GM13976 (cell line): ENCODE measurements around the gene RPL37A.

ENCODE experiments used
- DNase-seq: peaks from one replicate; pipeline ENCODE4 v3.0.0; 2012; ENCODE audit warnings: low spot score
- in situ Hi-C: fragments of 300-500 bp; cut with MboI; formaldehyde crosslinking; loops from one replicate; pipeline ENCODE4 v1.12.0; 2022; ENCODE audit warnings: low sequenced_read_pairs, mixed read lengths, inconsistent platforms; ENCODE audit not compliant: unreplicated experiment
- TF ChIP-seq, protein P1 (sequence below): IDR thresholded peaks from 2 replicates; pipeline ENCODE4 v1.5.1; 2012; ENCODE audit warnings: borderline replicate concordance, mild to moderate bottlenecking; ENCODE audit not compliant: insufficient read depth; ENCODE audit errors: extremely low read depth, missing control alignments, control extremely low read depth

Gene RPL37A

DNA sequence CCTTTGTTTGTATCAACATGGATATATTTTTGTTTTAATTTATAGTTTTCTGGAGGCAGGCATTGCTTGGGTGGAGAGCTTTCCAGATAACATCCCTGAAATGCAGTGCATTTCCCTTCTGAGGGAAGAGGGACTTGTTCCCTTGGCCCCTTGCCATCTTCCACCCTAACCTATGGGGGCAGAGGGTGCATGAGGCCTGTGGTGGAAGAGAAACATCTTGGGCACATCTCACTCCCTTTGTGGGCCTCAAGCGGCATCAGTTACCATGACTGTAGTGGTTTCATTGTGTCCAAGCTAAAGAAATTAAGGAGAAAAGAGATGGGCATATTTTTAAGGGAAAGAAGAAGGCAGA lies 5.3 kb upstream of the RPL37A start:
- in situ Hi-C loops: no loop called here
- DNase-seq: no peak
- TF ChIP-seq, protein P1, sequence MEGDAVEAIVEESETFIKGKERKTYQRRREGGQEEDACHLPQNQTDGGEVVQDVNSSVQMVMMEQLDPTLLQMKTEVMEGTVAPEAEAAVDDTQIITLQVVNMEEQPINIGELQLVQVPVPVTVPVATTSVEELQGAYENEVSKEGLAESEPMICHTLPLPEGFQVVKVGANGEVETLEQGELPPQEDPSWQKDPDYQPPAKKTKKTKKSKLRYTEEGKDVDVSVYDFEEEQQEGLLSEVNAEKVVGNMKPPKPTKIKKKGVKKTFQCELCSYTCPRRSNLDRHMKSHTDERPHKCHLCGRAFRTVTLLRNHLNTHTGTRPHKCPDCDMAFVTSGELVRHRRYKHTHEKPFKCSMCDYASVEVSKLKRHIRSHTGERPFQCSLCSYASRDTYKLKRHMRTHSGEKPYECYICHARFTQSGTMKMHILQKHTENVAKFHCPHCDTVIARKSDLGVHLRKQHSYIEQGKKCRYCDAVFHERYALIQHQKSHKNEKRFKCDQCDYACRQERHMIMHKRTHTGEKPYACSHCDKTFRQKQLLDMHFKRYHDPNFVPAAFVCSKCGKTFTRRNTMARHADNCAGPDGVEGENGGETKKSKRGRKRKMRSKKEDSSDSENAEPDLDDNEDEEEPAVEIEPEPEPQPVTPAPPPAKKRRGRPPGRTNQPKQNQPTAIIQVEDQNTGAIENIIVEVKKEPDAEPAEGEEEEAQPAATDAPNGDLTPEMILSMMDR: no peak

DNA sequence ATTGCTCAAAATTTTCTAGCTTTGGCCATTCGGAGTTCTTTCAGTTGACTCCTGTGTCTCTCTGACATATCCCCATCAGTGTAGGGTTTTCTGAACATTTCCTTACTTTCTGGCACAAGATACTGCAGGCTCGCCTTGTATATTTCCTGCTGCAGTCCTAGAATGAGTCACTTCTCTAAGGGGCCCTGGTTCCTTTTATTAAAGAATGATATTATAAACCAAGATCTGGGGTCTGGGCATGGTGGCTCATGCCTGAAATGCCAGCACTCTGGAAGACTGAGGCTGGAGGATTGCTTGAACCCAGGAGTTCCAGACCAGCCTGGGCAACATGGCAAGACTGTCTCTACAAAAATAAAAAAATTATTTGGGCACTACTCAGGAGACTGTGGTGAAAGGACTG lies 3.0 kb upstream of the RPL37A start:
- TF ChIP-seq, protein P1: no peak
- DNase-seq: no peak
- in situ Hi-C loops: no loop called here

DNA sequence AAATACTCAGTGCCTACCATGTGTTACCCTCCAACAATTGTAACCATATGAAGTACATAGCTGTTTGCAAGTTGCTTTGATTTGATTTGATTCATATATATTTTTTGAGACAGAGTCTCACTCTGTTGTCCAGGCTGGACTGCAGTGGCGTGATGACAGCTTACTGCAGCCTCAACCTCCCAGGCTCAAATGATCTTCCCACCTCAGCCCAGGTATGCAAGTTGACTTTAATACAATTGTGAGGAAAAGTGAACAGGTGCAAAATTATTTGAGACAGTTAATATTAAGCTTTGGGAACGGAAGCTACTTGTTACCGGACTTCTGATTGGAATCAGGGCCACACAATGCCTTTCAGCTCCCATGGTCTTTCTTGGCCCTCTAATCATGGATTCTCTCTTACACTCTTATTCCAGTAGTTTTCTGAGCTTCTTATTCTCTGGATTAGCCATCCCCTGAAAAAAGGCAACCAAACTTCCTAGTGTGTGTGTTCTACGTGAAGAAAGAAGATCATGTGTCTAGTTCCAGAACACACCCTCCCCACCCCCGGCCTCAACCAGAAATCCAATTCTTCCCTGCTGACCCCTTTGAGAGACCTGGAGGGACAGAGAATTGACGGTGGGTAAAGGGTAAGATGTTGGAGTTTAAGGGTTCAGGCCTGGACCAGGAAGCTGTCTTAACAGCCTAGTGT lies 1.1 kb upstream of the RPL37A start:
- in situ Hi-C loops: no loop called here
- no peak for DNase-seq
- TF ChIP-seq, protein P1: no peak

DNA sequence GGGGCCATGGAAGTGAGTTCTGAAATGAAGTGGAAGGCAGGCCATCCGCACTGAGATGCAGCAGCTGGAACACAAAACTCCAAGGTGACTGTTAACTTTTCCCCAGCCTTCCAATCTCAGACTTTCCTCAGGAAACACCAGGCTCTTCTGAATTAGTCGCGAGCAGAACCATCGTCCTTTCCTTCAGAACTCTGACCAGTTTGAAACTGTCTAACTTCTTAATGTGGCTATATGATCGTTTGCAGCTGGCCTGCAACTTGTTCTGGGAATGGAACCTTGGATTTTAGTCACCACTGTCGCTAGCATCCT lies 620 bp upstream of the RPL37A start:
- TF ChIP-seq, protein P1: no peak
- in situ Hi-C loops: no loop called here
- no peak for DNase-seq

DNA sequence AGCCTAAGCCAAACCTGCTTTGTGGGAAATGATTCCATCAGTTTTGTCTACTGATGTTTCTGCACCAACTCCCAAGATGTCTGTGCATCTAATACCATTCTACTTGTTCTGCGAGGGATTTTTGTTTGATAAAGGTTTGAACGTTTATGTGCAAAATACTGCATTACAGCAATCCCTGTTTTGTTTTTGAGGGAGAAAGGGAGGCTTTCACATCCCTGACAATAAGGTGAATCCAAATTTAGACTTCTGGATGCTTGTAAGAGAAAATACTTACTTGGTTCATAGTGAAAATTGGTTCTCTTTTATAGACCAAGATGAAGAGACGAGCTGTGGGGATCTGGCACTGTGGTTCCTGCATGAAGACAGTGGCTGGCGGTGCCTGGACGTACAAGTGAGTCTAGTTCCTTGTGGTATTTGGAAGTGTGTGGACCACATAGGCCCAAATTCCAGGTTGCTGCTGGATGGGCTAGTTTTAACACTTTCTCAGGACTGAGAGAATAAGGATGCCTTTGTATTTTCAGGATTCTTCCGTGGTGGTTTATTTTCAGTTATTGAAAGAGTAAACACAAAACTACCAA lies 1.1 kb downstream of the RPL37A start:
- TF ChIP-seq, protein P1: no peak
- in situ Hi-C loops: no loop called here
- no peak for DNase-seq

DNA sequence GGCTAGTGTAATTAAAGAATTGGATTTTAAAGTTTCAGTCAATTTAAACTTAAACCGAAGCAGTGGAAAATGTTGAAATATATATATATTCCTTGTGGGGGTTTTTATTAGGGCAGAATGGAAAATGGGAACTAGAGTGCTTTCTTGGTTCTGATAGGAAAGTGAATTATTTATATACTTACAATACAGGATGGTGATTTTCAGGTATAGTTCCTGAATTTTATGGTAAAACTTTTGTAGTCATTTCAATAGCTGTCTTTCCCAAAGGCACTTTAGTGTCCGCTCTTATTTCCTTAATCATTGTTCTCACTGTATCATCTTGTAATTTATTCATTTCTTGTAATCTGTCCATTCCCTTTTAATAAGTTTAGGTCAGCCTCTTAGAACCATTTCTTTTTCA lies 1.9 kb downstream of the RPL37A start:
- DNase-seq: no peak
- in situ Hi-C loops: no loop called here
- TF ChIP-seq, protein P1: no peak

DNA sequence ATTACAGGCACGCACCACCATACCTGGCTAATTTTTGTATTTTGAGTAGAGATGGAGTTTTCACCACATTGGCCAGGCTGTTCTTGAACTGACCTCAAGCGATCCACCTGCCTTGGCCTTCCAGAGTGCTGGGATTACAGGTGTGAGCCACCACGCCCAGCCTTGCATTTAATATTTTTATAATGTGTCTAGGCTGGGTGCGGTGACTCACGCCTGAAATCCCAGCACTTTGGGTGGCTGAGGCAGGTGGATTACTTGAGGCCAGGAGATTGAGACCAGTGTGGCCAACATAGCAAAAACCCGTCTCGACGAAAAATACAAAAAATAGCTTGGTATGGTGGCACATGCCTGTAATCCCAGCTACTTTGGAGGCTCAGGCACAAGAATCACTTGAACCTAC lies 3.2 kb downstream of the RPL37A start:
- in situ Hi-C loops: no loop called here
- no peak for DNase-seq
- TF ChIP-seq, protein P1: no peak
